ENCODE measurements around the gene REEP1.

The REEP1 gene

GRCh38 chr2:86309966-86310365, 27.5 kb downstream of the REEP1 start:
- DNase-seq (ENCODE audit: low read depth, low spot score) = no peak
- no peak overlapping the region for H3K4me3 ChIP-seq (ENCODE audit: low read length)

GRCh38 chr2:86308984-86309695, 28.3 kb downstream of the REEP1 start:
- H3K4me3 ChIP-seq (ENCODE audit: low read length) = no peak overlapping the region
- DNase-seq (ENCODE audit: low read depth, low spot score) = no peak

GRCh38 chr2:86308356-86308755, 29.1 kb downstream of the REEP1 start:
- DNase-seq (ENCODE audit: low read depth, low spot score) = no peak
- H3K4me3 ChIP-seq (ENCODE audit: low read length) = no peak overlapping the region

- no peak overlapping the region for H3K4me3 ChIP-seq (ENCODE audit: low read length)
These were observed 30.0 kb downstream of the REEP1 start for GRCh38 chr2:86307431-86307830.

GRCh38 chr2:86305915-86306254, 31.5 kb downstream of the REEP1 start:
- DNase-seq (ENCODE audit: low read depth, low spot score) = no peak
- H3K4me3 ChIP-seq (ENCODE audit: low read length) = no peak overlapping the region

More at GRCh38 chr2:86307431-86307830, 30.0 kb downstream of the REEP1 start:
- DNase-seq (ENCODE audit: low read depth, low spot score) = no peak

- no peak for DNase-seq (ENCODE audit: low read depth, low spot score)
- H3K4me3 ChIP-seq (ENCODE audit: low read length) = no peak overlapping the region
These were observed 32.1 kb downstream of the REEP1 start for GRCh38 chr2:86305195-86305914.

GRCh38 chr2:86304416-86304815, 33.0 kb downstream of the REEP1 start:
- no peak for DNase-seq (ENCODE audit: low read depth, low spot score)
- no peak overlapping the region for H3K4me3 ChIP-seq (ENCODE audit: low read length)

GRCh38 chr2:86302320-86302719, 35.1 kb downstream of the REEP1 start:
- DNase-seq (ENCODE audit: low read depth, low spot score) = no peak
- H3K4me3 ChIP-seq (ENCODE audit: low read length) = no peak overlapping the region

- no peak overlapping the region for H3K4me3 ChIP-seq (ENCODE audit: low read length)
- DNase-seq (ENCODE audit: low read depth, low spot score) = no peak
These were observed 35.7 kb downstream of the REEP1 start for GRCh38 chr2:86301711-86302202.

GRCh38 chr2:86301009-86301408, 36.4 kb downstream of the REEP1 start:
- no peak overlapping the region for H3K4me3 ChIP-seq (ENCODE audit: low read length)

GRCh38 chr2:86300496-86300895, 36.9 kb downstream of the REEP1 start:
- no peak overlapping the region for H3K4me3 ChIP-seq (ENCODE audit: low read length)
- DNase-seq (ENCODE audit: low read depth, low spot score) = no peak

More at GRCh38 chr2:86301009-86301408, 36.4 kb downstream of the REEP1 start:
- no peak for DNase-seq (ENCODE audit: low read depth, low spot score)

- DNase-seq (ENCODE audit: low read depth, low spot score) = no peak
- H3K4me3 ChIP-seq (ENCODE audit: low read length) = no peak overlapping the region
These were observed 38.7 kb downstream of the REEP1 start for GRCh38 chr2:86298411-86299390.

- DNase-seq (ENCODE audit: low read depth, low spot score) = peak; percentile 16
- no peak overlapping the region for H3K4me3 ChIP-seq (ENCODE audit: low read length)
These were observed 39.9 kb downstream of the REEP1 start for GRCh38 chr2:86297382-86298147.

- no peak for DNase-seq (ENCODE audit: low read depth, low spot score)
These were observed 40.5 kb downstream of the REEP1 start for GRCh38 chr2:86296947-86297346.

GRCh38 chr2:86295066-86295465, 42.4 kb downstream of the REEP1 start:
- no peak overlapping the region for H3K4me3 ChIP-seq (ENCODE audit: low read length)
- DNase-seq (ENCODE audit: low read depth, low spot score) = no peak

More at GRCh38 chr2:86296947-86297346, 40.5 kb downstream of the REEP1 start:
- H3K4me3 ChIP-seq (ENCODE audit: low read length) = no peak overlapping the region

- DNase-seq (ENCODE audit: low read depth, low spot score) = no peak
- no peak overlapping the region for H3K4me3 ChIP-seq (ENCODE audit: low read length)
These were observed 43.8 kb downstream of the REEP1 start for GRCh38 chr2:86293612-86294011.

GRCh38 chr2:86292571-86293515, 44.6 kb downstream of the REEP1 start:
- no peak overlapping the region for H3K4me3 ChIP-seq (ENCODE audit: low read length)
- DNase-seq (ENCODE audit: low read depth, low spot score) = no peak

- no peak for DNase-seq (ENCODE audit: low read depth, low spot score)
- H3K4me3 ChIP-seq (ENCODE audit: low read length) = no peak overlapping the region
These were observed 46.1 kb downstream of the REEP1 start for GRCh38 chr2:86291328-86291662.

All from Jurkat, Clone E6-1 (cell line).